Suppressor macrophage treated with lipopolysaccharide for 4 hours (primary cell): Measurements from ENCODE around the gene TXNDC11.

ENCODE experiments used
- DNase-seq: peaks from one replicate; pipeline ENCODE4 v3.0.0-alpha.2; 2020

TXNDC11 gene

GRCh38 chr16:11752856-11753255 is 10.2 kb upstream of the TXNDC11 start:
- no peak for DNase-seq

- no peak for DNase-seq
Observed at GRCh38 chr16:11750056-11750455, 7.4 kb upstream of the TXNDC11 start.

- DNase-seq: no peak
Observed at GRCh38 chr16:11748404-11749254, 6.0 kb upstream of the TXNDC11 start.

- no peak for DNase-seq
Observed at GRCh38 chr16:11747949-11748403, 5.3 kb upstream of the TXNDC11 start.

- no peak for DNase-seq
Observed at GRCh38 chr16:11744075-11744470, 1.4 kb upstream of the TXNDC11 start.

GRCh38 chr16:11743308-11744074 is 834 bp upstream of the TXNDC11 start:
- peak; percentile 96 for DNase-seq

- DNase-seq: peak; percentile 52
Observed at GRCh38 chr16:11742093-11742535, 543 bp downstream of the TXNDC11 start.

GRCh38 chr16:11740567-11740966 is 2.1 kb downstream of the TXNDC11 start:
- no peak for DNase-seq

GRCh38 chr16:11738742-11739544 is 3.7 kb downstream of the TXNDC11 start:
- DNase-seq: no peak

GRCh38 chr16:11737713-11738112 is 4.9 kb downstream of the TXNDC11 start:
- peak; percentile 33 for DNase-seq

- DNase-seq: no peak
Observed at GRCh38 chr16:11736903-11737302, 5.8 kb downstream of the TXNDC11 start.

- DNase-seq: no peak
Observed at GRCh38 chr16:11735787-11736186, 6.9 kb downstream of the TXNDC11 start.

- no peak for DNase-seq
Observed at GRCh38 chr16:11734653-11735043, 8.0 kb downstream of the TXNDC11 start.

GRCh38 chr16:11734025-11734652 is 8.5 kb downstream of the TXNDC11 start:
- no peak for DNase-seq

GRCh38 chr16:11731222-11731621 is 11.4 kb downstream of the TXNDC11 start:
- DNase-seq: no peak

- DNase-seq: no peak
Observed at GRCh38 chr16:11729787-11730186, 12.9 kb downstream of the TXNDC11 start.

- DNase-seq: peak; percentile 91
Observed at GRCh38 chr16:11727796-11728543, 14.7 kb downstream of the TXNDC11 start.

- no peak for DNase-seq
Observed at GRCh38 chr16:11726008-11726407, 16.6 kb downstream of the TXNDC11 start.

GRCh38 chr16:11725457-11725856 is 17.2 kb downstream of the TXNDC11 start:
- no peak for DNase-seq

- no peak for DNase-seq
Observed at GRCh38 chr16:11722468-11722808, 20.2 kb downstream of the TXNDC11 start.

- no peak for DNase-seq
Observed at GRCh38 chr16:11721781-11722467, 20.7 kb downstream of the TXNDC11 start.
